HG02678 (cell line): ENCODE results near the gene SAP30.

ENCODE experiments used
- ATAC-seq: cut with Tn5 transposase; IDR thresholded peaks from one replicate; pipeline ENCODE4 v1.9.1; 2021; ENCODE audit warnings: mild to moderate bottlenecking, moderate library complexity; ENCODE audit not compliant: unreplicated experiment

Gene SAP30

GRCh38 chr4:173367285-173367684 is 3.5 kb upstream of the SAP30 start:
- no peak for ATAC-seq

- ATAC-seq = no peak
These were observed 2.8 kb upstream of the SAP30 start for GRCh38 chr4:173367946-173368345.

- ATAC-seq = peak; percentile 2
These were observed 651 bp upstream of the SAP30 start for GRCh38 chr4:173370130-173370476.

- peak; percentile 22 for ATAC-seq
These were observed 788 bp downstream of the SAP30 start for GRCh38 chr4:173371292-173372192.

GRCh38 chr4:173374588-173374987 is 3.8 kb downstream of the SAP30 start:
- no peak for ATAC-seq

GRCh38 chr4:173379929-173380328 is 9.2 kb downstream of the SAP30 start:
- no peak for ATAC-seq

- ATAC-seq = no peak
These were observed 10.2 kb downstream of the SAP30 start for GRCh38 chr4:173380987-173381386.

GRCh38 chr4:173381610-173382009 is 10.9 kb downstream of the SAP30 start:
- no peak for ATAC-seq

GRCh38 chr4:173382349-173382748 is 11.6 kb downstream of the SAP30 start:
- no peak for ATAC-seq

GRCh38 chr4:173386751-173387150 is 16.0 kb downstream of the SAP30 start:
- ATAC-seq = no peak

- ATAC-seq = no peak
These were observed 20.9 kb downstream of the SAP30 start for GRCh38 chr4:173391701-173392100.

GRCh38 chr4:173397604-173398003 is 26.9 kb downstream of the SAP30 start:
- no peak for ATAC-seq

- ATAC-seq = no peak
These were observed 27.5 kb downstream of the SAP30 start for GRCh38 chr4:173398220-173398619.

GRCh38 chr4:173398779-173399415 is 28.1 kb downstream of the SAP30 start, which contains the start of gene SCRG1:
Gene SCRG1 (minus strand): TSS chr4:173399116. CDS start chr4:173391414, 7,702 bp downstream.
- ATAC-seq = no peak

- no peak for ATAC-seq
These were observed 30.3 kb downstream of the SAP30 start for GRCh38 chr4:173401063-173401462.

- ATAC-seq = no peak
These were observed 32.3 kb downstream of the SAP30 start for GRCh38 chr4:173403051-173403450.

GRCh38 chr4:173404296-173404865 is 33.6 kb downstream of the SAP30 start:
- no peak for ATAC-seq

GRCh38 chr4:173405840-173406606 is 35.3 kb downstream of the SAP30 start:
- ATAC-seq = peak; percentile 60

- ATAC-seq = no peak
These were observed 39.3 kb downstream of the SAP30 start for GRCh38 chr4:173410079-173410478.

GRCh38 chr4:173411106-173411693 is 40.4 kb downstream of the SAP30 start:
- no peak for ATAC-seq

- ATAC-seq = no peak
These were observed 42.3 kb downstream of the SAP30 start for GRCh38 chr4:173413036-173413435.
